ENCODE results near the gene ZNF438. TPM values are rescaled to one million over a fixed set of nuclear protein-coding genes. Genes with fewer than 3 reads are reported as not detected.

ZNF438 gene
- total and polyA plus RNA-seq, 2 of the 8 experiments (the other 6 are each of a cell fraction or from before 2014, with no cell fraction given): 0.95 to 1.7 TPM

- TF ChIP-seq CHD7 (IDR thresholded peaks at IDR 0.05; ENCODE audit: insufficient replicate concordance, low read length) (no peak), CTCF (IDR thresholded peaks at IDR 0.05; ENCODE audit: control extremely low read depth in 1 of 3, insufficient read depth in 1 of 3, low read depth in 1 of 3, low read length in 3 of 3) (no peak)
These were observed 214.1 kb downstream of the ZNF438 start (continued) for GRCh38 chr10:30817541-30817940.
